HG03457 (cell line): ENCODE measurements around the gene OR3A2.
"Not testable (repeated sequence)": the region's sequence is repeated elsewhere in the genome, so short reads cannot be mapped to it uniquely, and the experiment has no call there.

Experiments
- ATAC-seq: cut with Tn5 transposase; IDR thresholded peaks from one replicate; pipeline ENCODE4 v1.9.1; 2021; ENCODE audit warnings: moderate number of reproducible peaks; ENCODE audit not compliant: unreplicated experiment

OR3A2 gene

DNA sequence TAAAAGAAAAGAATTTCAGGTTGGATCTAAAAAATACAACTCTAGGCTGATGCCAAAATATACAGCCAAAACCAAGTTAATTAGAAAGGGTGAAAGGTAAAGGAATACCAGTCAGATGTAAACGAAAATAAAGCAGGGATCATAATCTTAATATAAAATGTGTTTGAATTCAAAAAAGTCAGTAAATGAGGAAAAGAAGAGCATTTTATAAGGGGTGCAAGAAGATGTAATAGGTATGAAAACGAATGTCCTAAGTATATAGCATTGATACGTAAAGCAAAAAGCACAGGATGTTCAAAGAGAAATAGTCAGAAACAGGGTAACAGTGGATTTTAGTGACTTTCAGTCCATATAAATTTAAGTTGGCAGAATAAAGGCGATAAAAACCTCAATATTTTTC lies 90.5 kb downstream of the OR3A2 start:
- ATAC-seq = no peak

DNA sequence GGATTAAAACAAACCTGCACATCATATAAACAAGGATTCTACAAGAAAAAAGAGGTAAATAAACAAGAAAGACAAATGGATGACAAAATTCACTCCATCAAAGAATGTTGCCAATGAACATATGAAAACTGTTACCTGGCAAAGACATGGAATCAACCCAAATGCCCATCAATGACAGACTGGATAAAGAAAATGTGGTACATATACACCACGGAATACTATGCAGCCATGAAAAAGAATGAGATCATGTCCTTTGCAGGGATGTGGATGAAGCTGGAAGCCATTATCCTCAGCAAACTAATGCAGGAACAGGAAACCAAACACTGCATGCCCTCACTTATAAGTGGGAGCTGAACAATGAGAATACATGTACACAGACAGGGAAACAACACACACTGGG lies 92.6 kb downstream of the OR3A2 start:
- ATAC-seq = not testable (repeated sequence)

DNA sequence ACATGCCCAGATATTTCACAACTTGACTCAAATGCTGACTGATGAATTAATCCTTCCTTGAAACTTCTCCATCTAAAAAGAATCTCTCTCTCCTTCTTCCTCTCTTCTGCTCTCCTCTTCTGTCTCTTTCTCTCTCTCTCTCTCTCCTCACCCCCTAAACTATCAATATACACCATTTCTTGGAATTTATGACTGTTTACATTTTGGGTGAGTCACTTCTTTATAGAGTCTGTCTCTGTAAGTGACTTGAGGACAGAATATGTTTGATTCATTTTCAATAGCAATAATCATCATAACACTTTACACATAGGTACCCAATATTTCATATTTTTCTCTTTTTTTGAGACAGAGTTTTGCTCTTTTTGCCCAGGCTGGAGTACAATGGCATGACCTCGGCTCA lies 103.2 kb downstream of the OR3A2 start:
- ATAC-seq = no peak

DNA sequence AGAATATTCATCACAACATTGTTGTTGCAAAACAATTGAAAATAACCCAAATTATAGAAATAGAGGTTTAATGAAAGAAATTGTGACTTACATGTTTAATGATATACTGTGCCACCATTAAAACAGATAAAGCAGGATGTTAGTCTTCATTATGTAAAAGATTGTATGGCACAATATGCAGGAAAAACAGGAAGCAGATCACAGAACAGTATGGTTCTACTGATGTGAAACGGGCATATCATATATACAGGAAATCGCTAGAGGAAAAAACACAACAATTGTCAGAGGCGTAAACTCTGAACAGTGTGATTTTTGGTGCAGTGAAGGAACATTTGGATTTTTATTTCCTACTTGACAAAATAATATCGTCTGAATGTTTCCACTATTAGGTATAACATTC lies 110.0 kb downstream of the OR3A2 start:
- ATAC-seq = no peak

DNA sequence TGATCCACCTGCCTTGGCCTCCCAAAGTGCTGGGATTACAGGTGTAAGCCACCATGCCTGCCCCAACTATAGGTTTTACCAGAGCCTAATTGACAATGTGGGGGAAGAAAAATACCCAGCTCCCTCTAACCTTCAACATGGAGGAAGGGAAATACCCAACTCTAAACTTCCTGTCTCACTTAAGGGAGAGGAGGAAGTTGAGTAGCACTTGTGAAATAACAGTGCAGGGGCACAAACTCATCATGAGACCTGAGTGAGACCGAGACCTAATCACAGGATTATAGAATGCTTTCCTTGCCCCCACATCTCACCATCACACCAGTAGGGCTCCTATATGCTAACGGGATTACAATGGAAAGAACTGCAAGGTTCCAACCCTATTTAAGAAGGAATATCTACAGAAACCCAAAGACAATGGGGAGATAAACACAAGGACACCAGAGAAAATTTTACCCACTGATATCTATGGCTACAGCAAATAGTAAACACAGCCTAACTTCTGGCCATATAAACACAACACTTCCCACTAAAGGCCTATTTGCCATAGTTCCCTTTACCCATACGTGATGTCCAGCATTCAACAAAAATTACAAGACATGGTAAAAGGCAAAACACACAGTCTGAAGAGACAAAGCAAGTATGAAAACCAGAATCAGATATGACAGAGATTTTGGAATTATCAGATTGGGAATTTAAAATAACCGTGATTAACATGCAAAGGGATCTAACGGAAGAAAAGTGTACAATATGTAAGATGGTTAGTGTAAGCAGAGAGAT lies 114.8 kb downstream of the OR3A2 start:
- no peak for ATAC-seq

DNA sequence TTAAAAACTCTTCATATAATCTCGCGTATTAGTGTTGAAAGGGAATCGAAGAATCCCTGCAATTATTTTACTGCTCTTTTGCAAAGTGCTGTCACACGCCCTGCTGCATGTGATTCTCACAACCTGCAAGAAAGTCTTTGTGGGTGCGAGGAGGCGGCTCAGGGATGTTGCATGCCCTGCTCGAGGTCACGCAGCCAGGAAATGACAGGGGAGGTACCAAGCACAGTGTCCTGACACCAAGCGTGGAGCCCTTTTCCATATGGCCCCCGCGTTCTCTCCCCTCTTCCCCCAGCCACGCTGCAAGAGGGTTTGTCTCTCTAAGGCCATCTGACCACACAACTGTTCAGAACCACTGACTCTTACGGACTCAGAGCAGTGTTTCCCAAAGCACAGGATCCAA lies 125.5 kb downstream of the OR3A2 start:
- ATAC-seq = no peak

DNA sequence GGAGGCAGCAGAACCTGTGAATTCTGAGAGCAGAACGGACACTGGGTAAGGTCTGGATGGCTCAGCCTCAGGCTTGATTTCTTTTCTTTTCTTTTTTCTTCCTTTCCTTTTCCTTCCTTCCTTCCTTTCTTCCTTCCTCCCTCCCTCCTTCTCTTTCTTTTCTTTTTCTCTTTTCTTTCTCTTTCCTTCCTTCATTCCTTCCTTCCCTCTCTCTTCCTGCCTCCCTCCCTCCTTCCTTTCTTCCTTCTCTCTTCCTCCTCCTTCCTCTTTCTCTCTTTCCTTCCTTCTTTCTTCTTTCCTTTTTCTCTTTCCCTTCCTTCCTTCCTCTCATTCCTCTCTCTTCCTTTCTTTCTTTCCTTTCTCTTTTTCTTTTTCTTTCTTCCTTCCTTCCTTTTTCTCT lies 125.9 kb downstream of the OR3A2 start:
- no peak for ATAC-seq

DNA sequence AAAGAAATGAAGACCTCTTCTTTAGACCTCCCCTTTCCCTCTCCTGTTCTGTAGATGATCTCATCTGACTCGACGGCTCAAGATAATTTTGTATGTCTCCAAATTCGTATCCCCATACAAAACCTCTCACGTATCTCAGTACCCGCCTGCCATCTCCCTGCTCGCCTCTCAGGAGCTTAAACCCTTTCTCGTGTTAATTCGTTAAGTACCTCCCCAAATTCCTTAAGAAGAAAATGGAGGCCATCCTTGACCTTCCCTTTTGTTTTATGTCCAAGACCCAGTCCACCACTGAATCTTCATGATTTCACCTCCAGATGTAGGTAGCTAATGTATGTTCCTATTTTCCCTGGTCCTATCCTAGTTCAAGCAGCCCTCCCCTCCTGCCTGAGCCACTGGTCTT lies 129.5 kb downstream of the OR3A2 start:
- no peak for ATAC-seq

DNA sequence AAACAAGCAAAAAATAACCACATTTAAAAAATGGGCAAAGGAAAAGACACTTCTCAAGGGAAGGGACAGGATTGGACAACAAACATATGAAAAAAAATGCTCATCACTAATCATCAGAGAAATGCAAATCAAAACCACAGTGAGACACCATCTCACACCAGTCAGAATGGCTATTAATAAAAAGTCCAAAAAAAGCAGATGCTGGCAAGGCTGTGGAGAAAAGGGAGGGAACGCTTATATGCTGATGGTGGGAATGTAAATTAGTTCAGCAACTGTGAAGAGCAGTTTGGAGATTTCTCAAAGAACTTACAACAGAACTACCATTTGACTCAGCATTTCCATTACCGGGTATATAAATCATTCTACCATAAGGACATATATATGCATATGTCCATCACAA lies 137.1 kb downstream of the OR3A2 start:
- not testable (repeated sequence) for ATAC-seq

DNA sequence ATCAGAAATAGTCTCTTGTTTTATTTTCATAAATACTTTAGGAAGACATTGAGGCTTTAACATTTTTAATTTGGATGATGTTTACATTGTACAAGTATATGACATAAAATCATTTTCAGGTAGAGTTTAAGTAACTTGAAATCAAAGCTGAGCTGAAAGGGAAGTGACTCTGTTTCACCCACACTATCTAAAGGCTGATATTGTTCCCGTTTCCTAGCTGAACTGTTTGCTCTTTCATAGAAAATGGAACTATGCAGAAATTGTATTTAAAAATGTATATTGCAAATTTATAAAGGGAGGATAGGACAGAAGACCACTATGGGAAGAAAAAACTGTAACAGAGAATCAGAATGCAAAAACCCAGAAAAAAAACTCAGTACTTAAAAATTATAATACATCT lies 141.3 kb downstream of the OR3A2 start:
- not testable (repeated sequence) for ATAC-seq

DNA sequence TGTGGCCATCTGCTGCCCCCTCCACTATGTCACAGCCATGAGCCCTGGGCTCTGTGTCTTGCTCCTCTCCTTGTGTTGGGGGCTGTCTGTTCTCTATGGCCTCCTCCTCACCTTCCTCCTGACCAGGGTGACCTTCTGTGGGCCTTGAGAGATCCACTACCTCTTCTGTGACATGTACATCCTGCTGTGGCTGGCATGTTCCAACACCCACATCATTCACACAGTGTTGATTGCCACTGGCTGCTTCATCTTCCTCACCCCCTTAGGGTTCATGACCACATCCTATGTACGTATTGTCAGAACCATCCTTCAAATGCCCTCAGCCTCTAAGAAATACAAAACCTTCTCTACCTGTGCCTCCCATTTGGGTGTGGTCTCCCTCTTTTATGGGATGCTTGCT lies 145.1 kb downstream of the OR3A2 start:
- not testable (repeated sequence) for ATAC-seq

DNA sequence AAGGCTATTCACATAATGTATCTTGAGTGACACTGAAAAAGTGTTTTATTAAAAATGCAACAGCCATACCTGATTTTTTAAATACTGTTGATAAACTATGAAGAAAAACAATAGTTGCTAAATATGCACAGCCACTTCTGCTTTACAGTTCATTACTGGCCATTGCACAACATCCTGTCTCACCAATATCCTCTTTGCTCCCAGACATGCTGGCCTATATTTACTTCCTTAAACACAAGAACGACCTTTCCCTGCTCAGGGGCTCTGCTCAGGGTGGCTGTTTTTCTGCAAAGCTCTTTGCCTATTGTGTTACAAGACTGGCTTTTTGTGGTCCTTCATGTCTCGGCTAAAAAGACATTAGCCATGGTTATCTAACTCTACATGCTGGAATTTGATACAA lies 147.4 kb downstream of the OR3A2 start:
- ATAC-seq = not testable (repeated sequence)

DNA sequence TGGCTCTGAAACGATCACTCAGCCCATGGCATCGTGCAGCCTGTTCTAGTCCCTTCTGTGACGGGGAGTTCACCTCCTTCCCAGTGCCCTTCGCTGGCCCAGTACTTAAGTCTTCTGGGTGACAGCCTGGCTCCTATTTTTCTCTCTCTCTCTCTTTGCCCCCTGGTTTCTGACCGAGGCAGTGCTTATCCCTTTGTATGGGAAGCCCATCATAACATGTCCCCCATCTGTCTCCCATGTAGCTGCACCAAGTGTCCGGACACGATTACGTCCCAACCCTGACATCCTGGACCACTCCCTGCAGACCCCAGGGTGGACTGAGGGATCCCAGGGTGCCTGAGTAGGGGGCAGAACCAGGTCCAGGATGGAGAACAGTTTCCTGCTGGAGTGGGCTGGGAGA lies 153.8 kb downstream of the OR3A2 start:
- ATAC-seq = not testable (repeated sequence)
